IMR-90 (cell line): ENCODE measurements around the gene GLT8D2. TPM values are rescaled to one million over a fixed set of nuclear protein-coding genes. Genes with fewer than 3 reads are reported as not detected.

Source experiments
- ATAC-seq: fragments of 200-7000 bp; cut with Tn5 transposase; 2 replicates; pipeline ENCODE4 v1.9.1; 2020; ENCODE audit warnings: low read depth, mild to moderate bottlenecking, moderate library complexity
- BruUV-seq: library from RNA; stranded (reverse); fragments of 400-500 nt; replicated peaks from 2 replicates; lab custom pipeline; 2021; lab: Mats Ljungman, UMichigan
- CTCF ChIA-PET: fragments of 300-600 bp; formaldehyde crosslinking; extraction: SDS; loops from one replicate; lab custom pipeline; 2021; ENCODE audit warnings: antibody characterized with exemption; lab: Yijun Ruan, JAX
- POLR2A ChIA-PET: fragments of 300-600 bp; sonication (Branson Sonifier 250); formaldehyde crosslinking; loops from one replicate; lab custom pipeline; 2022; ENCODE audit warnings: antibody characterized with exemption; ENCODE audit not compliant: unreplicated experiment; lab: Charles Lee
- DNase-seq: peaks from one replicate; pipeline ENCODE4 v3.0.0; 2013
- H2AFZ ChIP-seq: replicated peaks from 2 replicates; pipeline ENCODE3; 2013; ENCODE audit warnings: low read length, mild to moderate bottlenecking; ENCODE audit not compliant: poor library complexity
- H2AK5ac ChIP-seq: 2 replicates; pipeline ENCODE4 v1.6.1; 2013; ENCODE audit warnings: low read depth, low read length, inconsistent platforms
- H2AK9ac ChIP-seq: replicated peaks from 2 replicates; pipeline ENCODE3; 2013; ENCODE audit warnings: mild to moderate bottlenecking, low read depth, low read length, moderate library complexity; ENCODE audit not compliant: poor library complexity
- H2BK120ac ChIP-seq: 2 replicates; pipeline ENCODE4 v1.6.1; 2013; ENCODE audit warnings: low read depth, low read length, inconsistent platforms
- H2BK15ac ChIP-seq: 3 replicates; pipeline ENCODE4 v1.6.1; 2013; ENCODE audit warnings: low read depth, low read length, inconsistent platforms
- H2BK20ac ChIP-seq: 2 replicates; pipeline ENCODE4 v1.6.1; 2013; ENCODE audit warnings: low read depth, mild to moderate bottlenecking, inconsistent platforms, low read length, moderate library complexity
- H2BK5ac ChIP-seq: 2 replicates; pipeline ENCODE4 v1.6.1; 2013; ENCODE audit warnings: mild to moderate bottlenecking, low read depth, low read length, inconsistent platforms; ENCODE audit not compliant: poor library complexity, severe bottlenecking
- H3K14ac ChIP-seq: replicated peaks from 2 replicates; pipeline ENCODE4 v1.6.1; 2013; ENCODE audit warnings: low read depth, low read length, inconsistent platforms
- H3K18ac ChIP-seq: 2 replicates; pipeline ENCODE4 v1.6.1; 2013; ENCODE audit warnings: low read depth, low read length, control low read depth
- H3K23ac ChIP-seq: 2 replicates; pipeline ENCODE4 v1.6.1; 2013; ENCODE audit warnings: low read depth, low read length, inconsistent platforms
- H3K27ac ChIP-seq: 2 replicates; pipeline ENCODE4 v1.5.1; 2013; ENCODE audit warnings: mild to moderate bottlenecking, control low read depth, low read length; ENCODE audit not compliant: insufficient read depth
- H3K27me3 ChIP-seq: 2 replicates; pipeline ENCODE4 v1.6.1; 2013; ENCODE audit warnings: low read length; ENCODE audit not compliant: control insufficient read depth, insufficient read depth
- H3K36me3 ChIP-seq: 2 replicates; pipeline ENCODE4 v1.6.1; 2013; ENCODE audit warnings: low read length, mixed read lengths; ENCODE audit not compliant: control insufficient read depth, insufficient read depth
- H3K4ac ChIP-seq: 2 replicates; pipeline ENCODE4 v1.6.1; 2013; ENCODE audit warnings: low read depth, low read length, inconsistent platforms
- H3K4me1 ChIP-seq: 2 replicates; pipeline ENCODE4 v1.6.1; 2013; ENCODE audit warnings: low read length, mixed read lengths; ENCODE audit not compliant: control insufficient read depth, insufficient read depth
- H3K4me2 ChIP-seq: 2 replicates; pipeline ENCODE4 v1.6.1; 2013; ENCODE audit warnings: low read depth, mild to moderate bottlenecking, control low read depth, low read length, moderate library complexity
- H3K4me3 ChIP-seq: 2 replicates; pipeline ENCODE4 v1.5.1; 2013; ENCODE audit warnings: low read depth, mild to moderate bottlenecking, control low read depth, low read length, moderate library complexity; ENCODE audit not compliant: insufficient read depth
- H3K56ac ChIP-seq: 2 replicates; pipeline ENCODE4 v1.6.1; 2013; ENCODE audit warnings: low read length, inconsistent platforms; ENCODE audit not compliant: insufficient read depth; ENCODE audit errors: extremely low read depth
- H3K79me1 ChIP-seq, 2 experiments: 2 replicates each; pipeline ENCODE4 v1.6.1; 2013; ENCODE audit warnings: low read length in 2 of 2, inconsistent platforms in 1 of 2, low read depth in 1 of 2
- H3K9ac ChIP-seq: 2 replicates; pipeline ENCODE4 v1.6.1; 2013; ENCODE audit warnings: low read depth, low read length, control low read depth
- H3K9me1 ChIP-seq: 2 replicates; pipeline ENCODE4 v1.6.1; 2013; ENCODE audit warnings: low read length, inconsistent platforms; ENCODE audit not compliant: insufficient read depth
- H3K9me3 ChIP-seq: 2 replicates; pipeline ENCODE4 v1.6.1; 2013; ENCODE audit warnings: low read length; ENCODE audit not compliant: control insufficient read depth, insufficient read depth
- H4K20me1 ChIP-seq: 2 replicates; pipeline ENCODE4 v1.6.1; 2013; ENCODE audit warnings: low read length, inconsistent platforms; ENCODE audit not compliant: insufficient read depth
- H4K5ac ChIP-seq: 2 replicates; pipeline ENCODE4 v1.6.1; 2013; ENCODE audit warnings: mild to moderate bottlenecking, low read depth, low read length, control low read depth
- H4K8ac ChIP-seq, 2 experiments: 2 replicates each; pipeline ENCODE4 v1.6.1; 2013; ENCODE audit warnings: low read depth in 2 of 2, low read length in 2 of 2, control low read depth in 1 of 2, inconsistent platforms in 1 of 2
- H4K91ac ChIP-seq: 2 replicates; pipeline ENCODE4 v1.6.1; 2013; ENCODE audit warnings: low read depth, low read length, inconsistent platforms; ENCODE audit not compliant: insufficient read depth
- CTCF ChIP-seq: conservative IDR thresholded peaks from 2 replicates; pipeline ENCODE4 v1.5.1; 2012; ENCODE audit warnings: mild to moderate bottlenecking, low read depth, low read length, improper control_type of control experiment
- ELK1 ChIP-seq: fragments of 150-350 bp; IDR thresholded peaks from 2 replicates; pipeline ENCODE4 v1.6.1; 2016; ENCODE audit warnings: low read depth, mild to moderate bottlenecking, low read length, moderate library complexity, borderline replicate concordance
- NFE2L2 ChIP-seq: fragments of 150-350 bp; IDR thresholded peaks from 2 replicates; pipeline ENCODE4 v1.6.1; 2016; ENCODE audit warnings: low read depth, mild to moderate bottlenecking, low read length
- POLR2A ChIP-seq: IDR thresholded peaks from 2 replicates; pipeline ENCODE4 v1.6.1; 2012; ENCODE audit warnings: mild to moderate bottlenecking, low read depth, low read length
- RAD21 ChIP-seq: IDR thresholded peaks from 2 replicates; pipeline ENCODE4 v1.6.1; 2012; ENCODE audit warnings: low read length, improper control_type of control experiment
- RFX5 ChIP-seq: IDR thresholded peaks from 2 replicates; pipeline ENCODE4 v1.8.0; 2012; ENCODE audit warnings: low read depth, mild to moderate bottlenecking, low read length, moderate library complexity
- USF2 ChIP-seq: fragments of 150-350 bp; IDR thresholded peaks from 2 replicates; pipeline ENCODE4 v1.6.1; 2017; ENCODE audit warnings: mild to moderate bottlenecking, antibody characterized with exemption, low read length, low read depth
- WGBS, 2 experiments: methylation state at CpG; one replicate each; pipeline versions ENCODE4 v1.1.5 to v1.1.7; 2013; ENCODE audit warnings: missing lambda C conversion rate in 2 of 2; ENCODE audit not compliant: insufficient read length in 1 of 2; ENCODE audit errors: extremely low coverage in 2 of 2; 5-methylcytosine and 5-hydroxymethylcytosine counted together
- dilution Hi-C: fragments of 300-500 bp; cut with HindIII; formaldehyde crosslinking; loops from one replicate; pipeline ENCODE4 v1.14.3; 2018; ENCODE audit warnings: low sequenced_read_pairs; ENCODE audit not compliant: unreplicated experiment
- in situ Hi-C: fragments of 300-500 bp; cut with MboI; formaldehyde crosslinking; loops from 3 replicates; pipeline ENCODE4 v1.14.3; 2019; ENCODE audit warnings: low sequenced_read_pairs, inconsistent platforms, mixed read lengths
- intact Hi-C: fragments of 100-400 bp; cut with micrococcal nuclease; formaldehyde crosslinking; loops from 2 replicates; pipeline ENCODE4 v1.10.0; 2022
- polyA plus RNA-seq, 3 experiments: library from polyadenylated mRNA; depleted of rRNA; stranded (reverse); fragments of >200 nt; gene quantifications; 2 replicates each; pipeline ENCODE4 v1.2.3, GENCODE V29; 2012; ENCODE audit warnings: low replicate concordance in 1 of 3
- total RNA-seq: library from RNA; depleted of rRNA; stranded (reverse); fragments of >200 nt; gene quantifications from 2 replicates; pipeline ENCODE4 v1.2.3, GENCODE V29; 2012

Gene GLT8D2
- total and polyA plus RNA-seq, 2 of the 4 experiments (the other 2 are of a cell fraction), result 33.5 to 47.9 TPM

- peak overlapping the region; percentile 93 for H2BK5ac ChIP-seq
- no peak overlapping the region for H3K9ac ChIP-seq
- H3K4ac ChIP-seq, result peak overlapping the region; percentile 5; the same call in 1 of the 2 replicates
- TF ChIP-seq USF2 (no peak), RFX5 (no peak), POLR2A (no peak), CTCF (no peak), NFE2L2 (no peak), ELK1 (no peak), RAD21 (no peak)
- peak overlapping the region; percentile 58 for H2BK120ac ChIP-seq
- no peak overlapping the region for H2AFZ ChIP-seq
- H4K20me1 ChIP-seq, result no peaks in the 10 kb centered on the region
- DNase-seq (peak; percentile 53), ATAC-seq (no peak)
- H3K27me3 ChIP-seq, result no peaks in the 10 kb centered on the region
- peak overlapping the region; percentile 2; the same call in 1 of the 2 replicates for H3K27ac ChIP-seq
- intact Hi-C loops (no loop called here), in situ Hi-C loops (no loop called here), dilution Hi-C loops (no loop called here)
- H3K14ac ChIP-seq, result peak overlapping the region; percentile 30
- no peak overlapping the region for H2AK9ac ChIP-seq
- no peak overlapping the region for H3K23ac ChIP-seq
- peak overlapping the region; percentile 12; the same call in 1 of the 2 replicates for H2AK5ac ChIP-seq
- ChIA-PET CTCF (no interaction called here), POLR2A (interaction anchor here (0.6 kb wide), 1 partner anchor 165 kb away, joined by 3 read pairs; the partner anchor contains the start of gene HSP90B1)
- H4K91ac ChIP-seq, result peak overlapping the region; percentile 26; the same call in 1 of the 2 replicates
- H3K79me1 ChIP-seq, result peaks cover 8 to 30% of the 10 kb centered on the region in 2 experiments
- H3K9me3 ChIP-seq, result no peaks in the 10 kb centered on the region
- H3K4me3 ChIP-seq, result no peak overlapping the region
- peaks cover 13% of the 10 kb centered on the region for H3K4me1 ChIP-seq
- no peak overlapping the region for H3K56ac ChIP-seq
- H3K9me1 ChIP-seq, result peaks cover 9% of the 10 kb centered on the region
- peaks cover 21% of the 10 kb centered on the region for H3K36me3 ChIP-seq
- WGBS, 2 experiments, result no CpG with 5 or more reads among the region's 1 CpG
- H3K4me2 ChIP-seq, result peak overlapping the region; percentile 40; the same call in 1 of the 2 replicates
- H4K5ac ChIP-seq, result peak overlapping the region; percentile 73; the same call in 1 of the 2 replicates
- peak overlapping the region in 1 of 2 experiments; percentile 7; a peak in 2 of 4 replicates for H4K8ac ChIP-seq
- peak overlapping the region; percentile 27 for H2BK20ac ChIP-seq
- H3K18ac ChIP-seq, result peak overlapping the region; percentile 72
- no TSS peak for BruUV-seq
- no peak overlapping the region for H2BK15ac ChIP-seq
These were observed 45.3 kb upstream of the GLT8D2 start for GRCh38 chr12:104095289-104095688.
